NT2/D1 (cell line): ENCODE results near the gene SLC38A8.

Experiments used
- SUZ12 ChIP-seq: IDR thresholded peaks from 2 replicates; pipeline ENCODE4 v1.6.1; 2011; ENCODE audit not compliant: insufficient read length, insufficient read depth; ENCODE audit errors: extremely low read depth
- ZNF274 ChIP-seq: IDR thresholded peaks from 2 replicates; pipeline ENCODE4 v1.6.1; 2011; ENCODE audit warnings: mild to moderate bottlenecking, low read depth, low read length

- no peak for TF ChIP-seq ZNF274
- no peak for TF ChIP-seq SUZ12
These were observed 16.5 kb upstream of the SLC38A8 start for GRCh38 chr16:84059111-84059510.
